ENCODE results near the gene ORC4.
"Not testable (repeated sequence)": the region's sequence is repeated elsewhere in the genome, so short reads cannot be mapped to it uniquely, and the experiment has no call there.

ORC4 gene

GRCh38 chr2:147999126-147999525, 21.4 kb downstream of the ORC4 start:
- Mint-ChIP-seq H3K36me3 (ENCODE audit: low read depth) (peaks cover 33% of the 10 kb centered on the region), H3K4me1 (ENCODE audit: low read depth) (peaks cover 4% of the 10 kb centered on the region), H3K4me3 (no peak overlapping the region), H3K27me3 (ENCODE audit: low read depth) (no peaks in the 10 kb centered on the region), H3K9me3 (peaks cover 35% of the 10 kb centered on the region), H3K27ac (no peak overlapping the region)

GRCh38 chr2:147998203-147998602, 22.3 kb downstream of the ORC4 start:
- H3K27ac Mint-ChIP-seq, result no peak overlapping the region
- H3K4me3 Mint-ChIP-seq, result no peak overlapping the region
- peaks cover 26% of the 10 kb centered on the region for H3K9me3 Mint-ChIP-seq
- H3K36me3 Mint-ChIP-seq (ENCODE audit: low read depth), result peaks cover 30% of the 10 kb centered on the region
- H3K4me1 Mint-ChIP-seq (ENCODE audit: low read depth), result peaks cover 4% of the 10 kb centered on the region
- H3K27me3 Mint-ChIP-seq (ENCODE audit: low read depth), result no peaks in the 10 kb centered on the region

GRCh38 chr2:147996828-147997227, 23.7 kb downstream of the ORC4 start:
- H3K36me3 Mint-ChIP-seq (ENCODE audit: low read depth), result peaks cover 21% of the 10 kb centered on the region
- H3K27me3 Mint-ChIP-seq (ENCODE audit: low read depth), result no peaks in the 10 kb centered on the region
- H3K4me1 Mint-ChIP-seq (ENCODE audit: low read depth), result peaks cover 8% of the 10 kb centered on the region
- H3K9me3 Mint-ChIP-seq, result peaks cover 12% of the 10 kb centered on the region
- no peak overlapping the region for H3K27ac Mint-ChIP-seq
- H3K4me3 Mint-ChIP-seq, result no peak overlapping the region

GRCh38 chr2:147994965-147995364, 25.6 kb downstream of the ORC4 start:
- peaks cover 17% of the 10 kb centered on the region for H3K36me3 Mint-ChIP-seq (ENCODE audit: low read depth)
- H3K9me3 Mint-ChIP-seq; H3K27ac Mint-ChIP-seq; H3K4me1 Mint-ChIP-seq (ENCODE audit: low read depth); H3K27me3 Mint-ChIP-seq (ENCODE audit: low read depth); H3K4me3 Mint-ChIP-seq: not testable (repeated sequence)

- Mint-ChIP-seq H3K36me3 (ENCODE audit: low read depth) (peaks cover 6% of the 10 kb centered on the region), H3K27me3 (ENCODE audit: low read depth) (no peaks in the 10 kb centered on the region), H3K4me1 (ENCODE audit: low read depth) (peaks cover 4% of the 10 kb centered on the region), H3K4me3 (no peak overlapping the region), H3K9me3 (no peaks in the 10 kb centered on the region), H3K27ac (no peak overlapping the region)
Measured at GRCh38 chr2:147989809-147990403, 30.6 kb downstream of the ORC4 start.

- H3K36me3 Mint-ChIP-seq (ENCODE audit: low read depth), result peaks cover 2% of the 10 kb centered on the region
- H3K9me3 Mint-ChIP-seq, result no peaks in the 10 kb centered on the region
- no peak overlapping the region for H3K27ac Mint-ChIP-seq
- no peaks in the 10 kb centered on the region for H3K27me3 Mint-ChIP-seq (ENCODE audit: low read depth)
- H3K4me1 Mint-ChIP-seq (ENCODE audit: low read depth), result peaks cover 4% of the 10 kb centered on the region
- no peak overlapping the region for H3K4me3 Mint-ChIP-seq
Measured at GRCh38 chr2:147989102-147989501, 31.4 kb downstream of the ORC4 start.

- Mint-ChIP-seq H3K4me3 (no peak overlapping the region), H3K4me1 (ENCODE audit: low read depth) (peaks cover 15% of the 10 kb centered on the region), H3K27ac (no peak overlapping the region), H3K36me3 (ENCODE audit: low read depth) (peaks cover 2% of the 10 kb centered on the region), H3K9me3 (no peaks in the 10 kb centered on the region), H3K27me3 (ENCODE audit: low read depth) (no peaks in the 10 kb centered on the region)
Measured at GRCh38 chr2:147980940-147981528, 39.5 kb downstream of the ORC4 start.

GRCh38 chr2:147977679-147978078, 42.9 kb downstream of the ORC4 start:
- peaks cover 5% of the 10 kb centered on the region for H3K36me3 Mint-ChIP-seq (ENCODE audit: low read depth)

GRCh38 chr2:147976102-147976501, 44.4 kb downstream of the ORC4 start:
- H3K27me3 Mint-ChIP-seq (ENCODE audit: low read depth), result no peaks in the 10 kb centered on the region
- peaks cover 7% of the 10 kb centered on the region for H3K4me1 Mint-ChIP-seq (ENCODE audit: low read depth)
- H3K27ac Mint-ChIP-seq, result no peak overlapping the region
- H3K4me3 Mint-ChIP-seq, result no peak overlapping the region
- H3K9me3 Mint-ChIP-seq, result no peaks in the 10 kb centered on the region
- peaks cover 10% of the 10 kb centered on the region for H3K36me3 Mint-ChIP-seq (ENCODE audit: low read depth)

More at GRCh38 chr2:147977679-147978078, 42.9 kb downstream of the ORC4 start:
- Mint-ChIP-seq H3K9me3 (no peaks in the 10 kb centered on the region), H3K4me1 (ENCODE audit: low read depth) (peaks cover 9% of the 10 kb centered on the region), H3K27ac (no peak overlapping the region), H3K27me3 (ENCODE audit: low read depth) (no peaks in the 10 kb centered on the region), H3K4me3 (no peak overlapping the region)

- H3K27me3 Mint-ChIP-seq (ENCODE audit: low read depth), result no peaks in the 10 kb centered on the region
- H3K27ac Mint-ChIP-seq, result no peak overlapping the region
- H3K36me3 Mint-ChIP-seq (ENCODE audit: low read depth), result peaks cover 45% of the 10 kb centered on the region
- H3K9me3 Mint-ChIP-seq, result peaks cover 41% of the 10 kb centered on the region
- no peak overlapping the region for H3K4me3 Mint-ChIP-seq
- no peaks in the 10 kb centered on the region for H3K4me1 Mint-ChIP-seq (ENCODE audit: low read depth)
Measured at GRCh38 chr2:147968571-147968970, 52.0 kb downstream of the ORC4 start.

- Mint-ChIP-seq H3K27ac (no peak overlapping the region), H3K27me3 (ENCODE audit: low read depth) (no peaks in the 10 kb centered on the region), H3K9me3 (no peaks in the 10 kb centered on the region), H3K4me1 (ENCODE audit: low read depth) (no peaks in the 10 kb centered on the region), H3K4me3 (no peak overlapping the region), H3K36me3 (ENCODE audit: low read depth) (peaks cover 11% of the 10 kb centered on the region)
Measured at GRCh38 chr2:147952118-147952517, 68.4 kb downstream of the ORC4 start.

- Mint-ChIP-seq H3K36me3 (ENCODE audit: low read depth) (peaks cover 6% of the 10 kb centered on the region), H3K27ac (no peak overlapping the region), H3K4me3 (no peak overlapping the region), H3K9me3 (no peaks in the 10 kb centered on the region), H3K27me3 (ENCODE audit: low read depth) (no peaks in the 10 kb centered on the region), H3K4me1 (ENCODE audit: low read depth) (no peaks in the 10 kb centered on the region)
Measured at GRCh38 chr2:147945660-147946059, 74.9 kb downstream of the ORC4 start.

GRCh38 chr2:147939313-147939712, 81.2 kb downstream of the ORC4 start:
- H3K36me3 Mint-ChIP-seq (ENCODE audit: low read depth), result peaks cover 14% of the 10 kb centered on the region
- H3K4me1 Mint-ChIP-seq (ENCODE audit: low read depth), result no peaks in the 10 kb centered on the region
- no peaks in the 10 kb centered on the region for H3K27me3 Mint-ChIP-seq (ENCODE audit: low read depth)
- H3K4me3 Mint-ChIP-seq, result no peak overlapping the region
- H3K9me3 Mint-ChIP-seq, result no peaks in the 10 kb centered on the region
- no peak overlapping the region for H3K27ac Mint-ChIP-seq

GRCh38 chr2:147937744-147938349, 82.7 kb downstream of the ORC4 start:
- no peaks in the 10 kb centered on the region for H3K9me3 Mint-ChIP-seq
- no peak overlapping the region for H3K27ac Mint-ChIP-seq
- peaks cover 14% of the 10 kb centered on the region for H3K36me3 Mint-ChIP-seq (ENCODE audit: low read depth)
- no peak overlapping the region for H3K4me3 Mint-ChIP-seq
- H3K4me1 Mint-ChIP-seq (ENCODE audit: low read depth), result no peaks in the 10 kb centered on the region
- H3K27me3 Mint-ChIP-seq (ENCODE audit: low read depth), result no peaks in the 10 kb centered on the region

- peaks cover 17% of the 10 kb centered on the region for H3K36me3 Mint-ChIP-seq (ENCODE audit: low read depth)
- no peaks in the 10 kb centered on the region for H3K27me3 Mint-ChIP-seq (ENCODE audit: low read depth)
- H3K9me3 Mint-ChIP-seq, result no peaks in the 10 kb centered on the region
- H3K4me1 Mint-ChIP-seq (ENCODE audit: low read depth), result no peaks in the 10 kb centered on the region
- no peak overlapping the region for H3K27ac Mint-ChIP-seq
- no peak overlapping the region for H3K4me3 Mint-ChIP-seq
Measured at GRCh38 chr2:147934881-147935620, 85.5 kb downstream of the ORC4 start.
